HEK293 (cell line): ENCODE results near the gene IL1B.

Experiments used
- CTCF ChIA-PET: fragments of 350-600 bp; formaldehyde crosslinking; extraction: SDS; loops from one replicate; lab custom pipeline; 2021; ENCODE audit warnings: antibody characterized with exemption; lab: Yijun Ruan, JAX
- POLR2A ChIA-PET: fragments of 300-600 bp; formaldehyde crosslinking; extraction: SDS; loops from one replicate; lab custom pipeline; 2020; ENCODE audit warnings: antibody characterized with exemption, inconsistent platforms; lab: Yijun Ruan, JAX
- H3K27ac ChIP-seq: fragments of 200-500 bp; sonication (Bioruptor generic); 2 replicates; pipeline ENCODE4 v1.5.1; 2014; ENCODE audit warnings: low read depth, low read length, control low read depth, inconsistent platforms; ENCODE audit errors: extremely low read depth
- H3K36me3 ChIP-seq, 2 experiments: fragments of 200-500 bp in 1 of 2; sonication (Bioruptor generic) in 1 of 2; 1 replicate in 1 of 2; 2 replicates in 1 of 2; pipeline ENCODE4 v1.5.1; 2014 to 2017; ENCODE audit warnings: inconsistent platforms in 2 of 2, low read length in 2 of 2; ENCODE audit not compliant: control insufficient read depth in 2 of 2, insufficient read depth in 1 of 2
- H3K4me1 ChIP-seq: fragments of 200-500 bp; sonication (Bioruptor generic); 2 replicates; pipeline ENCODE4 v1.5.1; 2014; ENCODE audit warnings: mild to moderate bottlenecking, low read length, inconsistent platforms; ENCODE audit not compliant: control insufficient read depth, insufficient read depth
- H3K4me3 ChIP-seq: 2 replicates; pipeline ENCODE4 v1.5.1; 2011; ENCODE audit warnings: low read depth, mild to moderate bottlenecking, control low read depth, low read length, moderate library complexity
- H3K9me3 ChIP-seq: fragments of 200-500 bp; sonication (Bioruptor generic); 2 replicates; pipeline ENCODE4 v1.5.1; 2014; ENCODE audit warnings: low read depth, low read length, inconsistent platforms; ENCODE audit not compliant: control insufficient read depth, insufficient read depth
- GLIS1 ChIP-seq: fragments of 450-650 bp; formaldehyde crosslinking; IDR thresholded peaks from 2 replicates; pipeline ENCODE4 v1.5.1; 2016; ENCODE audit warnings: missing biosample characterization, missing genetic modification characterization
- KLF7 ChIP-seq: fragments of 450-650 bp; formaldehyde crosslinking; IDR thresholded peaks from 2 replicates; pipeline ENCODE4 v1.5.1; 2016; ENCODE audit warnings: missing biosample characterization, missing genetic modification characterization, borderline replicate concordance
- KLF8 ChIP-seq: fragments of 450-650 bp; formaldehyde crosslinking; IDR thresholded peaks from 2 replicates; pipeline ENCODE4 v1.5.1; 2016; ENCODE audit warnings: missing biosample characterization, missing genetic modification characterization
- PRDM4 ChIP-seq: fragments of 450-650 bp; formaldehyde crosslinking; IDR thresholded peaks from 2 replicates; pipeline ENCODE4 v1.5.1; 2017; ENCODE audit warnings: missing biosample characterization, missing genetic modification characterization
- RBAK ChIP-seq: fragments of 450-650 bp; formaldehyde crosslinking; IDR thresholded peaks from 2 replicates; pipeline ENCODE4 v1.5.1; 2016; ENCODE audit warnings: missing biosample characterization, missing genetic modification characterization
- SALL2 ChIP-seq: fragments of 450-650 bp; formaldehyde crosslinking; IDR thresholded peaks from 2 replicates; pipeline ENCODE4 v1.5.0; 2017; ENCODE audit warnings: missing biosample characterization, mild to moderate bottlenecking, missing genetic modification characterization, borderline replicate concordance
- WT1 ChIP-seq: fragments of 450-650 bp; formaldehyde crosslinking; IDR thresholded peaks from 2 replicates; pipeline ENCODE4 v1.5.1; 2016; ENCODE audit warnings: missing biosample characterization, missing genetic modification characterization
- ZBTB1 ChIP-seq: fragments of 450-650 bp; formaldehyde crosslinking; IDR thresholded peaks from 2 replicates; pipeline ENCODE4 v1.5.1; 2016; ENCODE audit warnings: missing biosample characterization, missing genetic modification characterization
- ZBTB44 ChIP-seq: fragments of 450-650 bp; IDR thresholded peaks from 2 replicates; pipeline ENCODE4 v1.5.1; 2018; ENCODE audit warnings: missing biosample characterization, mild to moderate bottlenecking, missing genetic modification characterization
- ZEB2 ChIP-seq: fragments of 450-650 bp; formaldehyde crosslinking; IDR thresholded peaks from 2 replicates; pipeline ENCODE4 v1.5.1; 2016; ENCODE audit warnings: missing biosample characterization, missing genetic modification characterization
- ZNF114 ChIP-seq: fragments of 450-650 bp; formaldehyde crosslinking; IDR thresholded peaks from 2 replicates; pipeline ENCODE4 v1.5.0; 2017; ENCODE audit warnings: missing biosample characterization, missing genetic modification characterization
- ZNF157 ChIP-seq: fragments of 450-650 bp; formaldehyde crosslinking; IDR thresholded peaks from 2 replicates; pipeline ENCODE4 v1.5.1; 2016; ENCODE audit warnings: missing biosample characterization, missing genetic modification characterization
- ZNF26 ChIP-seq: fragments of 450-650 bp; formaldehyde crosslinking; IDR thresholded peaks from 2 replicates; pipeline ENCODE4 v1.5.1; 2016; ENCODE audit warnings: missing biosample characterization, missing genetic modification characterization
- ZNF324 ChIP-seq: fragments of 450-650 bp; formaldehyde crosslinking; IDR thresholded peaks from 2 replicates; pipeline ENCODE4 v1.5.1; 2016; ENCODE audit warnings: missing biosample characterization, missing genetic modification characterization
- ZNF362 ChIP-seq: fragments of 450-650 bp; formaldehyde crosslinking; IDR thresholded peaks from 2 replicates; pipeline ENCODE4 v1.5.1; 2016; ENCODE audit warnings: missing biosample characterization, missing genetic modification characterization
- ZNF513 ChIP-seq: fragments of 450-650 bp; IDR thresholded peaks from 2 replicates; pipeline ENCODE4 v1.5.1; 2018; ENCODE audit warnings: missing biosample characterization, missing genetic modification characterization
- ZNF521 ChIP-seq: fragments of 450-650 bp; formaldehyde crosslinking; IDR thresholded peaks from 2 replicates; pipeline ENCODE4 v1.5.1; 2017; ENCODE audit warnings: missing biosample characterization, mild to moderate bottlenecking, missing genetic modification characterization
- ZNF529 ChIP-seq: fragments of 450-650 bp; formaldehyde crosslinking; IDR thresholded peaks from 2 replicates; pipeline ENCODE4 v1.5.1; 2017; ENCODE audit warnings: missing genetic modification characterization, missing biosample characterization; ENCODE audit not compliant: insufficient replicate concordance
- ZNF560 ChIP-seq: fragments of 450-650 bp; formaldehyde crosslinking; IDR thresholded peaks from 2 replicates; pipeline ENCODE4 v1.5.1; 2017; ENCODE audit warnings: missing biosample characterization, missing genetic modification characterization, borderline replicate concordance
- ZNF629 ChIP-seq: fragments of 450-650 bp; formaldehyde crosslinking; IDR thresholded peaks from 2 replicates; pipeline ENCODE4 v1.5.1; 2017; ENCODE audit warnings: missing biosample characterization, missing genetic modification characterization
- ZNF664 ChIP-seq: fragments of 450-650 bp; formaldehyde crosslinking; IDR thresholded peaks from 2 replicates; pipeline ENCODE4 v1.5.1; 2016; ENCODE audit warnings: missing biosample characterization, missing genetic modification characterization
- ZNF670 ChIP-seq: fragments of 450-650 bp; formaldehyde crosslinking; IDR thresholded peaks from 2 replicates; pipeline ENCODE4 v1.5.1; 2016; ENCODE audit warnings: missing biosample characterization, missing genetic modification characterization, low read depth

The IL1B gene

GRCh38 chr2:112836695-112837117 lies at the start of gene IL1B:
Gene IL1B (minus strand): TSS chr2:112836779. CDS start chr2:112836229, 550 bp downstream.
- no peak for TF ChIP-seq ZNF513 (tag by site-specific recombination)
- TF ChIP-seq ZNF629 (tag by site-specific recombination) = no peak
- TF ChIP-seq SALL2 = no peak

GRCh38 chr2:112886291-112886690 lies 49.7 kb upstream of the IL1B start:
- POLR2A ChIA-PET = no interaction called here
- Histone ChIP-seq H3K4me1 (peaks cover 2% of the 10 kb centered on the region; the same call in 1 of the 2 replicates), H3K4me3 (no peak overlapping the region), H3K27ac (no peak overlapping the region), H3K9me3 (no peaks in the 10 kb centered on the region), H3K36me3 (no peaks in the 10 kb centered on the region)
- TF ChIP-seq ZNF664 (no peak), KLF8 (no peak), ZBTB44 (tag by site-specific recombination) (no peak), WT1 (tag by site-specific recombination) (no peak), PRDM4 (tag by site-specific recombination) (no peak), ZNF362 (no peak), KLF7 (no peak), ZNF324 (no peak), ZBTB1 (tag by site-specific recombination) (no peak), ZNF521 (tag by site-specific recombination) (no peak), ZEB2 (tag by site-specific recombination) (no peak), ZNF26 (tag by site-specific recombination) (no peak), ZNF670 (tag by site-specific recombination) (no peak), GLIS1 (tag by site-specific recombination) (no peak), ZNF114 (tag by site-specific recombination) (no peak), ZNF529 (tag by site-specific recombination) (no peak), ZNF157 (tag by site-specific recombination) (no peak), RBAK (tag by site-specific recombination) (no peak), ZNF560 (tag by site-specific recombination) (no peak)
- CTCF ChIA-PET = interaction anchor here (0.8 to 4.1 kb wide), 17 partner anchors 12 to 242 kb away, joined by 3 to 64 read pairs (median 5); no protein-coding TSS in a partner anchor

More at GRCh38 chr2:112836695-112837117, at the start of gene IL1B:
- Histone ChIP-seq H3K27ac (no peak within 1 kb of the TSS), H3K36me3 (no peaks in the 10 kb centered on the region), H3K9me3 (no peaks in the 10 kb centered on the region), H3K4me1 (peaks cover 6% of the 10 kb centered on the region), H3K4me3 (no peak within 1 kb of the TSS)
- CTCF ChIA-PET = interaction anchor here (1.9 kb wide), 1 partner anchor 48 kb away, joined by 6 read pairs; no protein-coding TSS in a partner anchor
- POLR2A ChIA-PET = no interaction called here
